ENCODE results near the gene GFRA4.

Gene GFRA4

DNA sequence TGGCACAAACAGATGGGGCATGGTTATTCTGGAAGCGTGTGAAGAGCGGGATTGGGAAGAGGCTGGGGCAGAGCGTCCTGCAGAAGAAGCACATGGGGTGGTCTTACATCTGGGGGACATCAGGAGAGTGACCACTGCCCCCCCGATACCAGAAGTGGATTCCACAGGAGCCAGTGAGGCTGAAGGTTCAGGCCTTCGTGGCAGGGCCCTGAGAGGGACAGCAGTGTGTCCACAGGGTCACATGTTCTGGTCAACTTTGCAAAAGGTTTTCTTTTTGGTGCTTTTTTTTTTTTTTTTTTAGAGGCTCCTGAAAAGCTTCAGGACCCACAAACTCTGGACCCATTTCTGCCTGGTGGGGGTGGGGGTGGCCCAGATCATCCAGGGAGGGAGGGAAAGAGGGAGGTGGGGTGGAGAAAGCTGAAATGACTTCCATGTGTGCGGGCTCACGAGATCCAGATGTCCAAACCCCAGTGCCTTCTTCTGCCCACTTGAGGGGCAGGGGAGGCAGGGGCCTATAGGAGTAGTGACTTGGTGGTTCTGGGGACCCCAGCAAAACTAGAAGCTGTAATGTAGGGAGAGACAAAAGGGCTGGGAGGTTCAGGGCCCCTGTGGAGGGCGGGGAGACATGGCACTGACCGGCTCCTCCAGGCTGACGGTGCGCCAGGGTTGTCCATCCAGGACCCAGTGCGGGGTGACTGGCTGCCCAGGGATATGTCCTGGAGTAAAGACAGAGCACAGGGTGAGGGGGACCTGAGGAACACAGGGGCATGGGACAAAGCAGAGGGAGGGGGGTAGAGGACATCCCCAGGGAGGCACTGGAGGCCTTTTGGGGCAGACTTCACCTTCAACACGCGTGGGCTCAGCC lies 15.9 kb upstream of the GFRA4 start:
- POLR2A ChIA-PET, result no interaction called here
- CTCF ChIA-PET, result interaction anchor here (3.3 to 6.0 kb wide), 2 partner anchors 30 to 34 kb away, joined by 15 to 69 read pairs; partner anchors contain the start of gene SIGLEC1
- no peak for DNase-seq (ENCODE audit: extremely low spot score)
- TF ChIP-seq, protein P1, sequence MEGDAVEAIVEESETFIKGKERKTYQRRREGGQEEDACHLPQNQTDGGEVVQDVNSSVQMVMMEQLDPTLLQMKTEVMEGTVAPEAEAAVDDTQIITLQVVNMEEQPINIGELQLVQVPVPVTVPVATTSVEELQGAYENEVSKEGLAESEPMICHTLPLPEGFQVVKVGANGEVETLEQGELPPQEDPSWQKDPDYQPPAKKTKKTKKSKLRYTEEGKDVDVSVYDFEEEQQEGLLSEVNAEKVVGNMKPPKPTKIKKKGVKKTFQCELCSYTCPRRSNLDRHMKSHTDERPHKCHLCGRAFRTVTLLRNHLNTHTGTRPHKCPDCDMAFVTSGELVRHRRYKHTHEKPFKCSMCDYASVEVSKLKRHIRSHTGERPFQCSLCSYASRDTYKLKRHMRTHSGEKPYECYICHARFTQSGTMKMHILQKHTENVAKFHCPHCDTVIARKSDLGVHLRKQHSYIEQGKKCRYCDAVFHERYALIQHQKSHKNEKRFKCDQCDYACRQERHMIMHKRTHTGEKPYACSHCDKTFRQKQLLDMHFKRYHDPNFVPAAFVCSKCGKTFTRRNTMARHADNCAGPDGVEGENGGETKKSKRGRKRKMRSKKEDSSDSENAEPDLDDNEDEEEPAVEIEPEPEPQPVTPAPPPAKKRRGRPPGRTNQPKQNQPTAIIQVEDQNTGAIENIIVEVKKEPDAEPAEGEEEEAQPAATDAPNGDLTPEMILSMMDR (IDR thresholded peaks at IDR 0.05; ENCODE audit: control extremely low read depth, extremely low read depth, low read depth, missing control alignments), result no peak

DNA sequence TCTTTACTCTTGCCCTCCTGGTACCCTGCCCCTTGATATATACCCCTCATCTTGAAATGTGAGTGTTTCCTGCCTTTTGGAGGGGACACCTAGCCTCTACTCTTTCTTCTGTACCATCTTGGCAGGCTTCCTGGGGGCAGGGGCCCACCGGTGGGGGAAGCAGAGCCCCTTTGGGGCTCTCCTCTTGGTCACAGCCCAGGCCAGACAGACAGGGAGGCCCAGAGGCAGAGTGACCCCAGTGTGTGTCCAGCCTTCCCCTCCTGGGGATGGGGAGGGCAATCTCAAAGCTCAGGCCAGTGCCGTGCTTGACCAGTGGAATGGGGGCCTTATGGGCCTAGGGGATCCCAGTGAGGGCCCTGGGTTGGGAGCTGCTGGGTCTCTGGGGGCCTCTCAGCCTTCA lies 15.0 kb upstream of the GFRA4 start:
- CTCF ChIA-PET, result interaction anchor here (1.5 to 6.0 kb wide), 10 partner anchors 10 to 407 kb away, joined by 3 to 69 read pairs (median 11); partner anchors contain the start of gene SIGLEC1

DNA sequence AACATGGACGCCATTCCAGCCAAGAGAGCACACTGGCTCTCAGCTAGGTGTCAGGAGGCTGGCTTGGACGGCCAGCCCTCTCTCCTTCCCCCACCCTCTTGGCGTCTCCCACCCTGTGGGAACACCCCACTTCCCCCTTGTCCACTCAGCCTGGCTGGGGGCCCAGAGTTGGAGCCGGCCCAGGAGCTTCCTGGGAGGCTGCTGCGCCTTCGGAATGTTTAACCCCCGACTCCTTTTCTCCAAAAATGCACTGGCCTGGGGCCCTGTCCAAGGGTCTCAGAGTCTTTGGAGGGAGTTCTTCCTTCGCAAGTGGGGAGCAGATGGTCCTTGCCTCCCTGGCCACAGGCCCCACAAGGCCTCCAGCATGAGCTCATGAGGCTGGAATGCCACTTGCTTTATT lies 14.5 kb upstream of the GFRA4 start:
- ChIA-PET POLR2A (no interaction called here), CTCF (interaction anchor here (0.7 to 6.0 kb wide), 18 partner anchors 9 to 408 kb away, joined by 3 to 69 read pairs (median 10); partner anchors contain the start of genes ADISSP and SIGLEC1)
- TF ChIP-seq, protein P1 (IDR thresholded peaks at IDR 0.05; ENCODE audit: control extremely low read depth, extremely low read depth, low read depth, missing control alignments), result no peak
- no peak for DNase-seq (ENCODE audit: extremely low spot score)

More for the DNA sequence above, 15.0 kb upstream of the GFRA4 start:
- TF ChIP-seq, protein P1 (IDR thresholded peaks at IDR 0.05; ENCODE audit: control extremely low read depth, extremely low read depth, low read depth, missing control alignments), result no peak
- DNase-seq (ENCODE audit: extremely low spot score), result no peak
- POLR2A ChIA-PET, result no interaction called here

DNA sequence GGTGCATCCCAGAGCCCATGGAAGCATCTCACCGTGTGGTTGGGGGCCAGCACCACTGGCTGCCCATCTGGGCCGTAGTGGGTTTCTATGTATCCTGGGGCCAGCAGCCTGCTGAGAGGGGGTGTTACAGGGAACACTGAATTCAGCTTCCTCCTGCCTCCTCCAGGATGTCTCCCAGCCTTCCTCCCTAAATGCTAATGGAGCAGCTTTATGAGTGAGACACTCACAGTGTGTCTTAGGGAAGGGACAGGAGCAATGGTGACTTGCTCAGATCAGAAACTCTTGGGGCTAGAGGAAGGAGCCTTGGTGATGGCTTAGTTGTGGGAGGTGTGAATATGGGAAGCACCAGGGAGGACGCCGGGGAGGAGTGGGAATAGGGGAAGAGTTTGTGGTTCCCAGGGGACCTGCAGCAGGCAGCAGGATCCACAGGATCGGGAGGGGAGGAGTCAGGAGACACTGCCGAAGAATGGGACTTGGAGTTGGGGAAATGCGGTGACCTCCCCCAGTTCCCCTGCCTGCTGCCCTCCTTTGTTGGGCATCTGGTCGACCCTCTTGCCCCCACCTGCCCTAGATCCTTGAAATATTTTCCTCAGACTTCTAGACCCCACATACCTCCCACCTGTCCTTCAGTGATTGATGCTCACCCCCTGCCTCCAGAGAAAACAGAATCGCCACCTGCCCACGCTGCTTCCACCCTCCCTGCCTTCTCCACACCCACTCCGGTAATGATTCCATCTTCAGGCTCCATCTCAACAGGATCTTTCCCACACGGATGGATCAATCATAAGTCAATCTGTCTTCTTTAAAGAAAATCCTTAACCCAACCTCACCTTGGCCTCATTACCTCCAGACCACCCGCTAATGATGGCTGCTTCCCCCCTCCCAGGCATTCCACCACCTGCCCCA lies 12.0 kb upstream of the GFRA4 start:
- ChIA-PET CTCF (interaction anchor here (0.7 to 6.0 kb wide), 14 partner anchors 7 to 410 kb away, joined by 3 to 69 read pairs (median 6); partner anchors contain the start of genes ADISSP, GFRA4 and SIGLEC1), POLR2A (no interaction called here)
- TF ChIP-seq, protein P1 (IDR thresholded peaks at IDR 0.05; ENCODE audit: control extremely low read depth, extremely low read depth, low read depth, missing control alignments), result no peak
- no peak for DNase-seq (ENCODE audit: extremely low spot score)

DNA sequence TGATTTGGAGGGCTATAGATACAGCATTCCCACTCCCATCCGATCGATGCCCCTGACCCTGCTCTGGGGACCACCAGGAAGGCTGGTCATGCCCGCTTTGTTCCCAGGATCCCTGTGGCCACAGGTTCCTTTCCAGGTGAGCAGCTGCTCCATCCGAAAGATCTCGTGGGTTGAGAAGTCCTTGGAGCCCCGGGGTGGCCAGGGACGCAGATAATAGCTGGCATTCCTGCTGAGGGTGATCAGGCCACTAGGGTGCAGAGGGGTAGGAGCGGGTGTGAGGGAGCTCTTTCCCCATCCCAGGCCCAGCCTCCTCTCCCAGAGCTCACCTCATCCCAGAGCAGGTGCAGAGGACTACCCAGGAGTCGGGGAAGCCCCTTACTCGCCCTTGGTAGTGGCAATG lies 11.2 kb upstream of the GFRA4 start:
- ChIA-PET POLR2A (no interaction called here), CTCF (interaction anchor here (1.1 to 1.8 kb wide), 4 partner anchors 8 to 38 kb away, joined by 3 to 5 read pairs (median 4); partner anchors contain the start of gene SIGLEC1)

More for the DNA sequence above, 11.2 kb upstream of the GFRA4 start:
- no peak for DNase-seq (ENCODE audit: extremely low spot score)
- TF ChIP-seq, protein P1 (IDR thresholded peaks at IDR 0.05; ENCODE audit: control extremely low read depth, extremely low read depth, low read depth, missing control alignments), result no peak

All from GM10248 (cell line).